C4-2B (cell line): Measurements from ENCODE around the gene USP43.
"Not testable (repeated sequence)": the region's sequence is repeated elsewhere in the genome, so short reads cannot be mapped to it uniquely, and the experiment has no call there.

Source experiments
- H3K27ac ChIP-seq: fragments of 450-650 bp; 2 replicates; pipeline ENCODE4 v1.5.1; 2017
- ZFX ChIP-seq: fragments of 450-650 bp; IDR thresholded peaks from 2 replicates; pipeline ENCODE4 v1.6.1; 2017
- TF ChIP-seq, protein P1 (sequence below): fragments of 450-650 bp; conservative IDR thresholded peaks from 2 replicates; pipeline ENCODE4 v1.5.1; 2017; ENCODE audit warnings: mild to moderate bottlenecking

Gene USP43, protein sequence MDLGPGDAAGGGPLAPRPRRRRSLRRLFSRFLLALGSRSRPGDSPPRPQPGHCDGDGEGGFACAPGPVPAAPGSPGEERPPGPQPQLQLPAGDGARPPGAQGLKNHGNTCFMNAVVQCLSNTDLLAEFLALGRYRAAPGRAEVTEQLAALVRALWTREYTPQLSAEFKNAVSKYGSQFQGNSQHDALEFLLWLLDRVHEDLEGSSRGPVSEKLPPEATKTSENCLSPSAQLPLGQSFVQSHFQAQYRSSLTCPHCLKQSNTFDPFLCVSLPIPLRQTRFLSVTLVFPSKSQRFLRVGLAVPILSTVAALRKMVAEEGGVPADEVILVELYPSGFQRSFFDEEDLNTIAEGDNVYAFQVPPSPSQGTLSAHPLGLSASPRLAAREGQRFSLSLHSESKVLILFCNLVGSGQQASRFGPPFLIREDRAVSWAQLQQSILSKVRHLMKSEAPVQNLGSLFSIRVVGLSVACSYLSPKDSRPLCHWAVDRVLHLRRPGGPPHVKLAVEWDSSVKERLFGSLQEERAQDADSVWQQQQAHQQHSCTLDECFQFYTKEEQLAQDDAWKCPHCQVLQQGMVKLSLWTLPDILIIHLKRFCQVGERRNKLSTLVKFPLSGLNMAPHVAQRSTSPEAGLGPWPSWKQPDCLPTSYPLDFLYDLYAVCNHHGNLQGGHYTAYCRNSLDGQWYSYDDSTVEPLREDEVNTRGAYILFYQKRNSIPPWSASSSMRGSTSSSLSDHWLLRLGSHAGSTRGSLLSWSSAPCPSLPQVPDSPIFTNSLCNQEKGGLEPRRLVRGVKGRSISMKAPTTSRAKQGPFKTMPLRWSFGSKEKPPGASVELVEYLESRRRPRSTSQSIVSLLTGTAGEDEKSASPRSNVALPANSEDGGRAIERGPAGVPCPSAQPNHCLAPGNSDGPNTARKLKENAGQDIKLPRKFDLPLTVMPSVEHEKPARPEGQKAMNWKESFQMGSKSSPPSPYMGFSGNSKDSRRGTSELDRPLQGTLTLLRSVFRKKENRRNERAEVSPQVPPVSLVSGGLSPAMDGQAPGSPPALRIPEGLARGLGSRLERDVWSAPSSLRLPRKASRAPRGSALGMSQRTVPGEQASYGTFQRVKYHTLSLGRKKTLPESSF

DNA sequence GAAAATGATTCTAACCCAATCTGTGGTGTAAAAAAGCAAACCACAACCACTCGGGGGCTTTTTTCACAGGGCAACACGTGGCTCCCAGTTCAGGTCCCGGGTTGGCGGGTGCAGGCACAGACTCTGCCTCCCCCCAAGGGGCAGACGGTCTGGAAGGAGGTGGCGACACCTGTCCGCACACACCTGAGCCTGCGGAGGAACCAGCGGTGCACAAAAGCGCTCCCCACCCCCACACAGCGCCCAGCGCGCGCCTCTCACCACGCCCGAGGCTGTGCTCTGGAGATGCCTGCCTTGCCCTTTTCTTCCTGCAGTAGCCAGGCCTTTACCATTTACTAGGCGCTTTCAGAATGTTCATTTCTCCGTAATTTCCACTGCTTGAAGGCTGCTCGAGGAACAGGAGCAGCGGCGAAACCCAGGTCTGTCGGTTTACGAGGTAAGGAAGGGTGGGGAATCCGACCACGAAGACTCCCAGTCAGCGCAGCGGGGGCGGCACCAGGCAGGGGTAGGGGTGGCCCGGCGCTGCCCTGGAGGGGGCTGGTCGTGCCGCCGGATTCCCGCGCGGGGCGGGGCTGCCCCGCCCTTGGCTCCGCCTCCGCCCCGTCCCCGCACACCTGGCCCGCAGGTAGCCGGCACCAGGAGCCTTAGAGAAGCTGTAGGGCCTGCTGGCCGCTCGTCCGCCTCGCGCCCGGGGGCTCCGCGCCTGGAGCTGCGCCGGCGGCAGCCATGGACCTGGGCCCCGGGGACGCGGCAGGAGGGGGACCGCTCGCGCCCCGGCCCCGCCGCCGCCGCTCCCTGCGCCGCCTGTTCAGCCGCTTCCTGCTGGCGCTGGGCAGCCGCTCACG, at the start of gene USP43:
Gene USP43 (plus strand): TSS at position 608 of the 842 bp plus-strand sequence. CDS start 116 bp downstream, at position 724.
- TF ChIP-seq, protein P1, sequence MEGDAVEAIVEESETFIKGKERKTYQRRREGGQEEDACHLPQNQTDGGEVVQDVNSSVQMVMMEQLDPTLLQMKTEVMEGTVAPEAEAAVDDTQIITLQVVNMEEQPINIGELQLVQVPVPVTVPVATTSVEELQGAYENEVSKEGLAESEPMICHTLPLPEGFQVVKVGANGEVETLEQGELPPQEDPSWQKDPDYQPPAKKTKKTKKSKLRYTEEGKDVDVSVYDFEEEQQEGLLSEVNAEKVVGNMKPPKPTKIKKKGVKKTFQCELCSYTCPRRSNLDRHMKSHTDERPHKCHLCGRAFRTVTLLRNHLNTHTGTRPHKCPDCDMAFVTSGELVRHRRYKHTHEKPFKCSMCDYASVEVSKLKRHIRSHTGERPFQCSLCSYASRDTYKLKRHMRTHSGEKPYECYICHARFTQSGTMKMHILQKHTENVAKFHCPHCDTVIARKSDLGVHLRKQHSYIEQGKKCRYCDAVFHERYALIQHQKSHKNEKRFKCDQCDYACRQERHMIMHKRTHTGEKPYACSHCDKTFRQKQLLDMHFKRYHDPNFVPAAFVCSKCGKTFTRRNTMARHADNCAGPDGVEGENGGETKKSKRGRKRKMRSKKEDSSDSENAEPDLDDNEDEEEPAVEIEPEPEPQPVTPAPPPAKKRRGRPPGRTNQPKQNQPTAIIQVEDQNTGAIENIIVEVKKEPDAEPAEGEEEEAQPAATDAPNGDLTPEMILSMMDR, result no peak; the same call in 1 of the 2 replicates
- peak; percentile 54; the same call in 1 of the 2 replicates for TF ChIP-seq ZFX
- peak within 1 kb of the TSS; percentile 95 for H3K27ac ChIP-seq

DNA sequence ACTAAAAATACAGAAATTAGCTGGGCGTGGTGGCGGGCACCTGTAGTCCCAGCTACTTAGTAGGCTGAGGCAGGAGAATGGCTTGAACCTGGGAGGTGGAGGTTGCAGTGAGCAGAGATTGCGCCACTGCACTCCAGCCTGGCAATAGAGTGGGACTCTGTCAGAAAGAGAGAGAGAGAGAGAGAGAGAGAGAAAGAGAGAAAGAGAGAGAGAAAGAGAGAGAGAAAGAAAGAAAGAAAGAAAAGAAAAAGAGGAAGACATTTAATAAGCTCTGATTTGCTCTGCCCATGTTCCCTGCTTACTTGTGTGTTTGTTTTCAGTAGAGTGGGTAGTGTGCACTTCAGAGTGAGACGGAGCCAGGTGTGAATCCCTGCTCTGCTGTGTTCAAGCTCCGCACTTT, 47.7 kb upstream of the USP43 start:
- not testable (repeated sequence) for H3K27ac ChIP-seq

DNA sequence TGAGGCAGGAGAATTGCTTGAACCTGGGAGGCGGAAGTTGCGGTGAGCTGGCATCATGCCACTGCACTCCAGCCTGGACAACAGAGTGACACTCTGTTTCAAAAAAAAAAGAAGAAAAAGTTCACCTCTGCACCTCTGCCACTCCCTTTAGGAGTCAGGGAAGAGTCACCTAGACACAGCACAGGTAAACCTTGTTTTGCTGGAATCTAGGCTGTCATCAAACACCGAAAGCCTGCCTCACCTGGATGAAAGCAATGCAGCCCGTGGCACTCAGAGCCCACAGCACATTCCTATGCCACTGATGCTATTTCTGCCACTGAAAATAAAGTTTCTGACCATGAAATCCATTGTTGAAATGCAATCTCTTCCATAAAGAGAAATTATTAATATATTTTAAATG, 46.7 kb upstream of the USP43 start:
- TF ChIP-seq ZFX, result no peak
- TF ChIP-seq, protein P1, result no peak
- no peak overlapping the region for H3K27ac ChIP-seq

DNA sequence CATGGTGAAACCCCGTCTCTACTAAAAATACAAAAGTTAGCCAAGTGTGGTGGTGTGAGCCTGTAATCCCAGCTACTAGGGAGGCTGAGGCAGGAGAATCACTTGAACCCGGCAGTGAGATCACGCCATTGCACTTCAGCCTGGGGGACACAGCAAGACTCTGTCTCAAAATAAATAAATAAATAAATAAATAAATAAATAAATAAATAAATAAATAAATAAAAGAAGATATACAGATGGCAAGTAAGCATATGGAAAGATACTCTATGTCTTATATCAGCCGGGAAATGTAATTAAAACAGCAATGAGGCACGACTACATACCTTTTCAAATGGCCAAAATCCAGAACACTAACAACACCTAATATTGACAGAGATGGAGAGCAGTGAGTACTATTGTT, 40.7 kb upstream of the USP43 start:
- H3K27ac ChIP-seq, result not testable (repeated sequence)

DNA sequence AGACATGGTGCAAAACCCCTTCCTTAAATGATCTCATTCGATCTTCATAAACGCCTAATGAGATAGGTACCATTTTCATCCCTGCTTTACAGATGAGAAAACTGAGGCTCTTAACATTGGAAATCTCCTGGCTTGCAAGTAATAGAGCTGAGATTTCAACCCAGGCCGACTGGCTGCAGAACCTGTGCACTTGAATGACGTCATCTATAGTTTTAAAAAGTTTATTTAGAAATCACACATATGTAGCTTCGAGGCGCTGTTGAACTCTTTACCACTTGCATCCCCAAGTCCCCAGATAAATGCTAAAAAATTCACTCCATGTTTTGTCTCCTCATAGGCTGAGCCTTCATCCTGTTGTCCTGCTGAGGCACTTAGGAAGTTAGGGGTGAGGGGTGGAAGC, 38.9 kb upstream of the USP43 start:
- H3K27ac ChIP-seq, result no peak overlapping the region
- TF ChIP-seq, protein P1, result no peak
- no peak for TF ChIP-seq ZFX

DNA sequence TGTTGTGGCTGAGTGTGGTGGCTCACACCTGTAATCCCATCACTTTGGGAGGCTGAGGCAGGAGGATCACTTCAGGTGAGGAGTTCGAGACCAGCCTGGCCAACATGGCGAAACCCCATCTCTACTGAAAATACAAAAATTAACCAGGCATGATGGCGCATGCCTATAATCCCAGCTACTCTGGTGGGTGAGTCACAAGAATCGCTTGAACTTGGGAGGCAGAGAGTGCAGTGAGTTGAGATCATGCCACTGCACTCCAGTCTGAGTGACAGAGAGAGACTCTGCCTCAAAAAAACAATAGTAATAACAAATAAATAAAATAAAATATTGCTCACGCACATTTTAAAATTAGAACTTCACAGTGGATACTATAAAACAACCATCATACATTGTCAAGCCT, 38.3 kb upstream of the USP43 start:
- H3K27ac ChIP-seq, result not testable (repeated sequence)

DNA sequence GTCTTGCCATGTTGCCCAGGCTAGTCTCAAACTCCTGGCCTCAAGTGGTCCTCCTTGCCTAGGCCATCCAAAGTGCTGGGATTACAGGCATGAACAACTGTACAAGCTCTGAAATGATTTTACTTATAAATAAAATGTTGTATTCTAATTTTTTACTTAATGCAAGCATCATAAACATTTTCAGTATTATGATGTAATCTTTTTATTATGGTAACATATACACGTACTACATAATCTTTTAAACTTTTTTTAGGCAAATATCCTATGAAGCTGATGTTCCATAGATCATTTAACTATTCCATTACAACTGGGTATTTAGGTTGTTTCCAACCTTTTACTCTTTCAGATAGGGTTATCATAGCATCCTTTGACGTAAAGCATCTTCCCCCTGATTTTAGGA, 33.8 kb upstream of the USP43 start:
- TF ChIP-seq, protein P1, result no peak
- no peak for TF ChIP-seq ZFX
- no peak overlapping the region for H3K27ac ChIP-seq

DNA sequence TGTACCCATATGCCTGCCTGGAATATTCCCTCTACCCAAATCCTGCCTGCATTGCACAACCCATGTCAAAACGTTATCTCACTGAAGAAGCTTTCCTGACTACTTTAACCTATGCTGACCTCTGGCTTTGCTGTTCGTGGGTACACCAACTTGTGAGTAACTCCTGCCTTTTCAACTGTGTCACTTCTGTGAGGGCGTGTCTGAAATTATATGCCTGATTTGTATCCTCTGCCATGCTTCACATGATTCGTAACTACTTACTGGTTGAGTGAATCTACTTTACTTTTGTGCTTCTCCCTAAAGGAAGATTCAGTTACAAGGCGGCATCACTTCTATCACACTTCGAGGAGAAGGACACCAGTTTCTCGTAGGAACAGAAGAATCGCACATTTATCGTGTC, 33.3 kb upstream of the USP43 start:
- TF ChIP-seq, protein P1, result no peak
- no peak for TF ChIP-seq ZFX
- H3K27ac ChIP-seq, result no peak overlapping the region
